OCI-LY1 (cell line): Measurements from ENCODE around the gene NCOR2.

Source experiments
- H2AFZ ChIP-seq: fragments of 200-600 bp; sonication (generic), shearing (Covaris generic); 2 replicates; pipeline ENCODE4 v1.6.0; 2014; ENCODE audit warnings: antibody characterized with exemption, mild to moderate bottlenecking, low read length
- H3F3A ChIP-seq: fragments of 200-600 bp; sonication (generic), shearing (Covaris generic); 2 replicates; pipeline ENCODE4 v1.6.0; 2014; ENCODE audit warnings: mild to moderate bottlenecking, antibody characterized with exemption, low read length, moderate library complexity; ENCODE audit not compliant: insufficient read depth
- H3K27ac ChIP-seq: fragments of 200-600 bp; sonication (generic); 2 replicates; pipeline ENCODE4 v1.5.1; 2014; ENCODE audit warnings: low read length, mixed run types, mild to moderate bottlenecking, low read depth; ENCODE audit not compliant: poor library complexity, severe bottlenecking
- H3K27me3 ChIP-seq: fragments of 200-600 bp; sonication (generic); 2 replicates; pipeline ENCODE4 v1.6.0; 2014; ENCODE audit warnings: antibody characterized with exemption, mild to moderate bottlenecking, low read length, moderate library complexity; ENCODE audit not compliant: insufficient read depth
- H3K36me3 ChIP-seq: fragments of 200-600 bp; sonication (generic); 2 replicates; pipeline ENCODE4 v1.6.1; 2014; ENCODE audit warnings: mild to moderate bottlenecking, antibody characterized with exemption, low read length, moderate library complexity, mixed read lengths; ENCODE audit not compliant: insufficient read depth
- H3K4me1 ChIP-seq: fragments of 200-600 bp; sonication (generic); 2 replicates; pipeline ENCODE4 v1.5.1; 2014; ENCODE audit warnings: mild to moderate bottlenecking, low read length, moderate library complexity; ENCODE audit not compliant: insufficient read depth, severe bottlenecking
- H3K4me2 ChIP-seq: fragments of 200-600 bp; sonication (generic), shearing (Covaris generic); 2 replicates; pipeline ENCODE4 v1.6.1; 2014; ENCODE audit warnings: low read length
- H3K4me3 ChIP-seq: fragments of 200-600 bp; sonication (generic); 2 replicates; pipeline ENCODE4 v1.5.1; 2014; ENCODE audit warnings: low read length, low read depth, mild to moderate bottlenecking, mixed read lengths; ENCODE audit not compliant: poor library complexity, severe bottlenecking
- H3K79me2 ChIP-seq: fragments of 200-600 bp; shearing (Covaris generic); 2 replicates; pipeline ENCODE4 v1.6.1; 2016; ENCODE audit warnings: mixed run types, low read length, mixed read lengths; ENCODE audit not compliant: insufficient read depth
- H3K9ac ChIP-seq: fragments of 200-600 bp; sonication (generic), shearing (Covaris generic); 2 replicates; pipeline ENCODE4 v1.6.1; 2014; ENCODE audit warnings: mild to moderate bottlenecking, low read length, mixed read lengths
- H3K9me2 ChIP-seq: fragments of 200-600 bp; sonication (generic), shearing (Covaris generic); 2 replicates; pipeline ENCODE4 v1.6.1; 2014; ENCODE audit warnings: low read depth, mild to moderate bottlenecking, low read length, mixed read lengths
- H3K9me3 ChIP-seq: fragments of 200-600 bp; shearing (Covaris generic); 2 replicates; pipeline ENCODE4 v1.6.1; 2014; ENCODE audit warnings: low read length, mixed read lengths
- H4K20me1 ChIP-seq: fragments of 200-600 bp; sonication (generic), shearing (Covaris generic); 2 replicates; pipeline ENCODE4 v1.6.0; 2016; ENCODE audit warnings: mild to moderate bottlenecking, low read length; ENCODE audit not compliant: insufficient read depth
- CTCF ChIP-seq: fragments of 200-600 bp; sonication (generic), shearing (Covaris generic); IDR thresholded peaks from 2 replicates; pipeline ENCODE4 v1.5.1; 2017; ENCODE audit warnings: mild to moderate bottlenecking, antibody characterized with exemption, low read length, moderate library complexity, mixed read lengths
- EZH2 ChIP-seq: fragments of 200-600 bp; sonication (generic), shearing (Covaris generic); IDR thresholded peaks from 2 replicates; pipeline ENCODE4 v1.8.0; 2017; ENCODE audit warnings: borderline replicate concordance, mixed run types, mild to moderate bottlenecking, antibody characterized with exemption, low read length, moderate library complexity, mixed read lengths

The NCOR2 gene

GRCh38 chr12:124531906-124532305, 35.5 kb downstream of the NCOR2 start:
- no peaks in the 10 kb centered on the region for H3K79me2 ChIP-seq
- TF ChIP-seq EZH2 (no peak), CTCF (no peak)

GRCh38 chr12:124531281-124531745, 36.1 kb downstream of the NCOR2 start:
- H3K9me2 ChIP-seq = no peaks in the 10 kb centered on the region
- no peaks in the 10 kb centered on the region for H4K20me1 ChIP-seq
- H2AFZ ChIP-seq = no peak overlapping the region
- TF ChIP-seq EZH2 = no peak
- no peak for TF ChIP-seq CTCF
- no peak overlapping the region for H3K9ac ChIP-seq
- H3K79me2 ChIP-seq = no peaks in the 10 kb centered on the region
- H3K27ac ChIP-seq = no peak overlapping the region
- no peak overlapping the region for H3K4me2 ChIP-seq
- no peak overlapping the region for H3K4me3 ChIP-seq
- no peaks in the 10 kb centered on the region for H3F3A ChIP-seq
- H3K4me1 ChIP-seq = no peaks in the 10 kb centered on the region
- H3K9me3 ChIP-seq = no peaks in the 10 kb centered on the region
- H3K27me3 ChIP-seq = no peaks in the 10 kb centered on the region
- H3K36me3 ChIP-seq = no peaks in the 10 kb centered on the region; the same call in 1 of the 2 replicates

More at GRCh38 chr12:124531906-124532305, 35.5 kb downstream of the NCOR2 start:
- H3K4me1 ChIP-seq = no peaks in the 10 kb centered on the region
- H3K9me3 ChIP-seq = no peaks in the 10 kb centered on the region
- H3K9ac ChIP-seq = no peak overlapping the region
- H3K27ac ChIP-seq = no peak overlapping the region
- H3F3A ChIP-seq = no peaks in the 10 kb centered on the region
- H3K27me3 ChIP-seq = no peaks in the 10 kb centered on the region
- no peak overlapping the region for H3K4me3 ChIP-seq
- H3K4me2 ChIP-seq = no peak overlapping the region
- H3K36me3 ChIP-seq = no peaks in the 10 kb centered on the region; the same call in 1 of the 2 replicates
- H3K9me2 ChIP-seq = no peaks in the 10 kb centered on the region
- no peaks in the 10 kb centered on the region for H4K20me1 ChIP-seq
- no peak overlapping the region for H2AFZ ChIP-seq

- H3K9me2 ChIP-seq = no peaks in the 10 kb centered on the region
- H3K27ac ChIP-seq = no peak overlapping the region
- no peaks in the 10 kb centered on the region for H3F3A ChIP-seq
- H3K4me1 ChIP-seq = no peaks in the 10 kb centered on the region
- H4K20me1 ChIP-seq = no peaks in the 10 kb centered on the region
- H3K4me2 ChIP-seq = no peak overlapping the region
- no peak overlapping the region for H3K9ac ChIP-seq
- no peaks in the 10 kb centered on the region for H3K27me3 ChIP-seq
- H2AFZ ChIP-seq = no peak overlapping the region
- H3K9me3 ChIP-seq = no peaks in the 10 kb centered on the region
- TF ChIP-seq EZH2 (no peak), CTCF (no peak)
- no peak overlapping the region for H3K4me3 ChIP-seq
- no peaks in the 10 kb centered on the region; the same call in 1 of the 2 replicates for H3K36me3 ChIP-seq
- H3K79me2 ChIP-seq = no peaks in the 10 kb centered on the region
These were observed 36.7 kb downstream of the NCOR2 start for GRCh38 chr12:124530637-124531263.
